Vagina (tissue), 2 donors: ENCODE results near the gene SCRN1.

Experiments used
- POLR2A ChIP-seq, 2 donors: fragments of 450-650 bp; IDR thresholded peaks; one replicate each; pipeline ENCODE4 v1.6.1; 2017; ENCODE audit warnings: antibody characterized with exemption in 2 of 2, mild to moderate bottlenecking in 2 of 2, moderate library complexity in 2 of 2
- TF ChIP-seq, protein P1 (sequence below), 3 experiments: fragments of 450-650 bp in 2 of 3; fragments of 200-600 bp in 1 of 3; sonication (generic) in 1 of 3; IDR thresholded peaks; one replicate each; pipeline ENCODE4 v1.5.1; 2017 to 2019; ENCODE audit warnings: antibody characterized with exemption in 3 of 3, mild to moderate bottlenecking in 2 of 3, moderate library complexity in 2 of 3

- no peak for TF ChIP-seq POLR2A (IDR thresholded peaks at IDR 0.05)
- TF ChIP-seq, protein P1, sequence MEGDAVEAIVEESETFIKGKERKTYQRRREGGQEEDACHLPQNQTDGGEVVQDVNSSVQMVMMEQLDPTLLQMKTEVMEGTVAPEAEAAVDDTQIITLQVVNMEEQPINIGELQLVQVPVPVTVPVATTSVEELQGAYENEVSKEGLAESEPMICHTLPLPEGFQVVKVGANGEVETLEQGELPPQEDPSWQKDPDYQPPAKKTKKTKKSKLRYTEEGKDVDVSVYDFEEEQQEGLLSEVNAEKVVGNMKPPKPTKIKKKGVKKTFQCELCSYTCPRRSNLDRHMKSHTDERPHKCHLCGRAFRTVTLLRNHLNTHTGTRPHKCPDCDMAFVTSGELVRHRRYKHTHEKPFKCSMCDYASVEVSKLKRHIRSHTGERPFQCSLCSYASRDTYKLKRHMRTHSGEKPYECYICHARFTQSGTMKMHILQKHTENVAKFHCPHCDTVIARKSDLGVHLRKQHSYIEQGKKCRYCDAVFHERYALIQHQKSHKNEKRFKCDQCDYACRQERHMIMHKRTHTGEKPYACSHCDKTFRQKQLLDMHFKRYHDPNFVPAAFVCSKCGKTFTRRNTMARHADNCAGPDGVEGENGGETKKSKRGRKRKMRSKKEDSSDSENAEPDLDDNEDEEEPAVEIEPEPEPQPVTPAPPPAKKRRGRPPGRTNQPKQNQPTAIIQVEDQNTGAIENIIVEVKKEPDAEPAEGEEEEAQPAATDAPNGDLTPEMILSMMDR (IDR thresholded peaks at IDR 0.05) = no peak
Measured at GRCh38 chr7:30028749-30029635, 39.4 kb upstream of the SCRN1 start.
